Breast epithelium (tissue), 4 donors: ENCODE measurements around the gene ADGRA1. TPM values are rescaled to one million over a fixed set of nuclear protein-coding genes. Genes with fewer than 3 reads are reported as not detected.
"Not testable (repeated sequence)": the region's sequence is repeated elsewhere in the genome, so short reads cannot be mapped to it uniquely, and the experiment has no call there.

ENCODE experiments used
- DNase-seq, 2 donors: peaks; one replicate each; pipeline ENCODE4 v3.0.0-alpha.2; 2019; ENCODE audit warnings: low spot score in 2 of 2
- H3K27ac ChIP-seq, 2 donors: fragments of 200-600 bp; sonication (generic) in 1 of 2; one replicate each; pipeline ENCODE4 v1.5.1; 2016 to 2019; ENCODE audit warnings: mild to moderate bottlenecking in 1 of 2
- H3K27me3 ChIP-seq, 2 donors: fragments of 200-600 bp; sonication (generic) in 1 of 2; one replicate each; pipeline versions ENCODE4 v1.5.1 to v1.6.0; 2017 to 2019; ENCODE audit warnings: control low read depth in 1 of 2, mild to moderate bottlenecking in 1 of 2
- H3K36me3 ChIP-seq: fragments of 200-600 bp; one replicate; pipeline ENCODE4 v1.5.1; 2019
- H3K4me1 ChIP-seq, 2 donors: fragments of 200-600 bp; sonication (generic); one replicate each; pipeline ENCODE4 v1.5.1; 2016 to 2019; ENCODE audit warnings: control low read depth in 1 of 2
- H3K4me3 ChIP-seq, 3 donors: fragments of 200-600 bp; sonication (generic); 1 replicate in 2 of 3; 2 replicates in 1 of 3; pipeline ENCODE4 v1.5.1; 2016 to 2019; ENCODE audit warnings: mild to moderate bottlenecking in 3 of 3, moderate library complexity in 2 of 3
- H3K9me3 ChIP-seq, 2 donors: fragments of 200-600 bp; sonication (generic) in 1 of 2; one replicate each; pipeline ENCODE4 v1.5.1; 2016 to 2019; ENCODE audit warnings: control low read depth in 1 of 2
- POLR2A ChIP-seq: fragments of 450-650 bp; IDR thresholded peaks from one replicate; pipeline ENCODE4 v1.6.1; 2016; ENCODE audit warnings: antibody characterized with exemption, mild to moderate bottlenecking, moderate library complexity
- POLR2AphosphoS5 ChIP-seq, 3 donors: sonication (generic); formaldehyde crosslinking; IDR thresholded peaks; one replicate each; pipeline ENCODE4 v1.6.1; 2017; ENCODE audit warnings: antibody characterized with exemption in 3 of 3
- intact Hi-C: fragments of 100-400 bp; cut with DNase I; formaldehyde crosslinking; loops from one replicate; pipeline ENCODE4 v1.15.1; 2023; ENCODE audit warnings: low total_unique reads
- total RNA-seq, 3 donors: library from RNA; depleted of rRNA; stranded (reverse); fragments of >200 nt; gene quantifications; one replicate each; pipeline ENCODE4 v1.1.0, GENCODE V29; 2016
- TF ChIP-seq, protein P1 (sequence below), 3 donors: fragments of 450-650 bp; IDR thresholded peaks; one replicate each; pipeline ENCODE4 v1.5.1; 2016 to 2017; ENCODE audit warnings: antibody characterized with exemption in 3 of 3, mild to moderate bottlenecking in 3 of 3, moderate library complexity in 3 of 3

The ADGRA1 gene
- total RNA-seq, 3 donors from 2014 or later = 0.33 TPM; not detected in 2

DNA sequence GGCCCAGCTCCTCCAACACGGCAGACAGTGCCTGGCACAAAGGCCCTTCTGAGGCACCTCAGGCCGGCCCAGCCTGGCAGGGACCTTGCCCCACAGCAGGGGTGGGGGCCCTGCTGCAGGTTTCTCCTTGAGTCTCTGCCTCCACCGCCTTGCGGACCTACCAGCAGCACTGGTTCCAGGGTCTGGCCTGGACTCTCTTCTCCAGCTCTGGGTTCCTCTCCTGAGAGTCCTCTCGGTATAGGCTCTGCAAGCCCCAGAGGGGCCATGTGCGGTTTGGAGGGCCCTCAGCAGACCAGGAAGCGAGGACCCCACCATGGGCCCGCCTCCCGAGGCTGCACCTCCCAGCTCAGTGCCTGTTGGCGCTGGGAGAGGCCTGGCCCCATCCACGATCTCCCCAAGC, 38.1 kb upstream of the ADGRA1 start:
- H3K4me1 ChIP-seq = no peaks in the 10 kb centered on the region
- H3K9me3 ChIP-seq = no peaks in the 10 kb centered on the region
- DNase-seq = no peak
- H3K27ac ChIP-seq = no peak overlapping the region
- H3K4me3 ChIP-seq = no peak overlapping the region
- TF ChIP-seq, protein P1, sequence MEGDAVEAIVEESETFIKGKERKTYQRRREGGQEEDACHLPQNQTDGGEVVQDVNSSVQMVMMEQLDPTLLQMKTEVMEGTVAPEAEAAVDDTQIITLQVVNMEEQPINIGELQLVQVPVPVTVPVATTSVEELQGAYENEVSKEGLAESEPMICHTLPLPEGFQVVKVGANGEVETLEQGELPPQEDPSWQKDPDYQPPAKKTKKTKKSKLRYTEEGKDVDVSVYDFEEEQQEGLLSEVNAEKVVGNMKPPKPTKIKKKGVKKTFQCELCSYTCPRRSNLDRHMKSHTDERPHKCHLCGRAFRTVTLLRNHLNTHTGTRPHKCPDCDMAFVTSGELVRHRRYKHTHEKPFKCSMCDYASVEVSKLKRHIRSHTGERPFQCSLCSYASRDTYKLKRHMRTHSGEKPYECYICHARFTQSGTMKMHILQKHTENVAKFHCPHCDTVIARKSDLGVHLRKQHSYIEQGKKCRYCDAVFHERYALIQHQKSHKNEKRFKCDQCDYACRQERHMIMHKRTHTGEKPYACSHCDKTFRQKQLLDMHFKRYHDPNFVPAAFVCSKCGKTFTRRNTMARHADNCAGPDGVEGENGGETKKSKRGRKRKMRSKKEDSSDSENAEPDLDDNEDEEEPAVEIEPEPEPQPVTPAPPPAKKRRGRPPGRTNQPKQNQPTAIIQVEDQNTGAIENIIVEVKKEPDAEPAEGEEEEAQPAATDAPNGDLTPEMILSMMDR (IDR thresholded peaks at IDR 0.05) = no peak
- TF ChIP-seq POLR2A (no peak), POLR2AphosphoS5 (IDR thresholded peaks at IDR 0.05) (no peak)
- no peaks in the 10 kb centered on the region for H3K36me3 ChIP-seq
- intact Hi-C loops = no loop called here
- peaks cover 0 to 81% of the 10 kb centered on the region in 2 donors for H3K27me3 ChIP-seq

DNA sequence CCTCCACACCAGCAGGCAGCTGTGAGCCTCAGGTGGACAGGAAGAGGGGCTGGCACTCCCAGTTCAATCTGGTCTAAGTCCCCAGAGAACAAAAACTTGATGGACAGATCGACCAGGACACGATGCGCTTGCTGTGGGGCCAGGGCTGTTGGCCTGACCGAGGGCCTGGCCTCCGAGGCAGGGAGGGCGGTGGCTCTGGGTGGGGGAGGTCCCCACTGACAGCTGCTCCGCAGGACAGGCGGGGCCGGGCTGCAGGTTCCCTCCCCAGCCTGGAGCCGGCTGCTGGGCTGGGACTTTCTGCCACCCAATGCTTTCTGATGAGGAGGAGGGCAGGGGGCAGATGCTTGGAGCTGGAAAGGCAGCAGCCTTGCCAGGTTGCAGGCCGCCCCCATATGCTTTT, 37.4 kb upstream of the ADGRA1 start:
- Histone ChIP-seq H3K9me3 (no peaks in the 10 kb centered on the region), H3K36me3 (no peaks in the 10 kb centered on the region), H3K27ac (no peak overlapping the region), H3K4me1 (no peaks in the 10 kb centered on the region), H3K27me3 (peaks cover 0 to 76% of the 10 kb centered on the region in 2 donors), H3K4me3 (no peak overlapping the region)
- intact Hi-C loops = no loop called here
- no peak for TF ChIP-seq POLR2A
- no peak for TF ChIP-seq POLR2AphosphoS5 (IDR thresholded peaks at IDR 0.05)
- TF ChIP-seq, protein P1 (IDR thresholded peaks at IDR 0.05) = no peak
- DNase-seq = no peak

DNA sequence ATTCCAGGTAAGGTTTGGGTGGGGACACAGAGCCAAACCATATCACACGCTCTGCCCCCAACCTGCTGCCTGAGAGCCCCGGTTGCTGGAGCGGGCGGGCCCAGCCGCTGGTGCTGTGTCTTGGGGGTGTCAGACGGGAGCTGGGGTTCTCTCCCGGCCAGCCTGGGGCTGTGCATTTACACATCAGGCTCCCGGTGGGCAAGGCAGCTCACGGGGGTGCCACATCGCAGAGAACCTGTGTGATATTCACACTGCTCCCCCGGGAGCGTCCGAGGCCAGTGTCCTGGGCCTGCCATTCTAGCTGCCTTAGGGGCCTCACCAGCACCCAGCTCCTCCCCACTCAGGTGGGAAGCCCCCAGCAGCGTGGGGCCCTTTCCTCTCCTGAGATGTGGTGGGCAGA, 35.6 kb upstream of the ADGRA1 start:
- no peak overlapping the region for H3K27ac ChIP-seq
- H3K9me3 ChIP-seq = no peaks in the 10 kb centered on the region
- peaks cover 0 to 76% of the 10 kb centered on the region in 2 donors for H3K27me3 ChIP-seq
- H3K36me3 ChIP-seq = no peaks in the 10 kb centered on the region
- intact Hi-C loops = no loop called here
- TF ChIP-seq POLR2A = no peak
- no peak for TF ChIP-seq POLR2AphosphoS5 (IDR thresholded peaks at IDR 0.05)
- TF ChIP-seq, protein P1 (IDR thresholded peaks at IDR 0.05) = no peak
- no peaks in the 10 kb centered on the region for H3K4me1 ChIP-seq
- no peak overlapping the region for H3K4me3 ChIP-seq
- DNase-seq = no peak

DNA sequence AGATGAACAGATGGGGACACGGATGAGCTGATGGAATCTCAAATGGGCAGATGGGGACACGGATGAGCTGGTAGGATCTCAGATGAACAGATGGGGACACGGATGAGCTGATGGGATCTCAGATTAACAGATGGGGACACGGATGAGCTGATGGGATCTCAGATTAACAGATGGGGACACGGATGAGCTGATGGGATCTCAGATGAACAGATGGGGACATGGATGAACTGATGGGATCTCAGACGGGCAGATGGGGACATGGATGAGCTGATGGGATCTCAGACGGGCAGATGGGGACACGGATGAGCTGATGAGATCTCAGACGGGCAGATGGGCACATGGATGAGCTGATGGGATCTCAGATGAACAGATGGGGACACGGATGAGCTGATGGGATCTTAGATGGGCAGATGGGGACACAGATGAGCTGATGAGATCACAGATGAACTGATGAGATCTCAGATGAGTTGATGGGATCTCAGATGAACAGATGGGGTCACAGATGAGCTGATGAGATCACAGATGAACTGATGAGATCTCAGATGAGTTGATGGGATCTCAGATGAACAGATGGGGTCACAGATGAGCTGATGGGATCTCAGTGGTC, 34.1 kb upstream of the ADGRA1 start:
- intact Hi-C loops, H3K4me1 ChIP-seq, H3K9me3 ChIP-seq, H3K4me3 ChIP-seq, DNase-seq, H3K36me3 ChIP-seq, H3K27ac ChIP-seq: not testable (repeated sequence)
- H3K27me3 ChIP-seq = peaks cover 0 to 66% of the 10 kb centered on the region in 2 donors

DNA sequence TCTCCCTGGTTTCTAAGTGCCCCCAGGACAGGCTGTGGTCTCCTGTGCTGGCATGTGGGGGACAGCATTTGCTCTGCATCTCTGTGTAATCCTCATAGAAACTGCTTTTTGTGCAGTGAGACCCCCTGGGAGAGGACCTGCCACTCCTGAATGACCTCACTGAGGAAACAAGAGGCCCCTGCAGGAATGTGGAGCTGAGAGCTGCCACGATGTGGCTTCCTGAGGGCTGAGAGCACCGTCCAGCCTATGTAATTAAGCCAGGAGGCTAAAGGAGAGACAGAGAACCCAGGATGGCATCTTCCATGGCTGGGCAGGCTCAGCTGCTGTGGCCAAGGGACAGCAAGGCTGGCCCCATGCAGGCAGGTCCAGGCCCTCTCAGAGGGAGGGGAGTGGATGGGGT, 32.3 kb upstream of the ADGRA1 start:
- intact Hi-C loops = no loop called here

More for the DNA sequence above, 32.3 kb upstream of the ADGRA1 start:
- no peaks in the 10 kb centered on the region for H3K9me3 ChIP-seq
- H3K4me3 ChIP-seq = no peak overlapping the region
- TF ChIP-seq POLR2A (no peak), POLR2AphosphoS5 (IDR thresholded peaks at IDR 0.05) (no peak)
- TF ChIP-seq, protein P1 (IDR thresholded peaks at IDR 0.05) = no peak
- peaks cover 0 to 65% of the 10 kb centered on the region in 2 donors for H3K27me3 ChIP-seq
- H3K27ac ChIP-seq = no peak overlapping the region
- H3K4me1 ChIP-seq = no peaks in the 10 kb centered on the region
- H3K36me3 ChIP-seq = no peaks in the 10 kb centered on the region
- DNase-seq = no peak
